CD4-positive, alpha-beta T cell treated with Interleukin-15 for 4 hours (primary cell): ENCODE data around the gene C10orf90.

ENCODE experiments used
- DNase-seq: peaks from one replicate; pipeline ENCODE4 v3.0.0-alpha.2; 2020; ENCODE audit warnings: low spot score

C10orf90 gene

GRCh38 chr10:126459878-126460481 is 210.5 kb downstream of the C10orf90 start:
- DNase-seq = no peak

DNA sequence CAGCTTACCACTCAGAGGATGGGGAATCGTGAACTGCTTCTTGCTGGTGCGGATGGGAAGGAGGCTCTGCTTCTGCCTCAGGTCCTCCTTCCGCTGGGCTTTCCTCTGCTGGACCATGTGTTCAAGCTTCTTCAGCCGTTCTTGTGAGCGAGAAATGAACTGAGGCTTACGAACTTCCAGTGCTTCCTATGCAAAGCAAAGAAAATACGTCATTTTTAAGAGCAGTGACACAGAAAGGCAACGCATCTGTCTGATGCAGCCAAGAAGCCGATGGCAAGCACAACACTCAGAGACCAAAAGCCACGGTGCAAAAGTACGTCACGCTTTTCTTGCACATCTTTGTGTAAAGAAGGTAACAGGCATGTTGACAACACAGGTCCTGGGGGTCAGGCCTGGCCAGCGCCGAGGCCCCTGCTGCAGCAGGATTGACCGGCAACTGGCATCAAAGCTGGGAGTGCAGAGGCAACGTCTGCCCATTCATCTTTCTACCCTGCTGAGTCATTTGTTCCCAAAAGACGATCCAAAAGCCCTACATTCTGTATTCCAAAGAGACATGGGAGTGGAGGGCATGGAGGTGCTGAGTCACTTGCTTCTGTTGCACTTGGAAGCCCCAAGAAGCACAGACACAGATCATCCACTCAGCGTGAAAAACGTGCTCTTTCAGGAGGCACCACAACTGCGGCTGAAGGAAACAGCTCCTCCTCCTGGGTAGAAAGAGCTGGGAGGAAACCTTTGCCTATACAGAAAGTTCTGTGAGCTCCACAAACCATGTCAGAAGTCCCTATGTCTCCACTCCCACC is 211.3 kb downstream of the C10orf90 start:
- DNase-seq = no peak

- no peak for DNase-seq
Observed at GRCh38 chr10:126458466-126458865, 212.0 kb downstream of the C10orf90 start.

- no peak for DNase-seq
Observed at GRCh38 chr10:126456632-126457031, 213.9 kb downstream of the C10orf90 start.

- no peak for DNase-seq
Observed at GRCh38 chr10:126455766-126456405, 214.6 kb downstream of the C10orf90 start.

GRCh38 chr10:126455036-126455765 is 215.3 kb downstream of the C10orf90 start:
- DNase-seq = no peak

- DNase-seq = no peak
Observed at GRCh38 chr10:126454045-126454751, 216.3 kb downstream of the C10orf90 start.

GRCh38 chr10:126452245-126452644 is 218.2 kb downstream of the C10orf90 start:
- DNase-seq = no peak

GRCh38 chr10:126448091-126448490 is 222.4 kb downstream of the C10orf90 start:
- no peak for DNase-seq

- DNase-seq = no peak
Observed at GRCh38 chr10:126439942-126440341, 230.6 kb downstream of the C10orf90 start.

DNA sequence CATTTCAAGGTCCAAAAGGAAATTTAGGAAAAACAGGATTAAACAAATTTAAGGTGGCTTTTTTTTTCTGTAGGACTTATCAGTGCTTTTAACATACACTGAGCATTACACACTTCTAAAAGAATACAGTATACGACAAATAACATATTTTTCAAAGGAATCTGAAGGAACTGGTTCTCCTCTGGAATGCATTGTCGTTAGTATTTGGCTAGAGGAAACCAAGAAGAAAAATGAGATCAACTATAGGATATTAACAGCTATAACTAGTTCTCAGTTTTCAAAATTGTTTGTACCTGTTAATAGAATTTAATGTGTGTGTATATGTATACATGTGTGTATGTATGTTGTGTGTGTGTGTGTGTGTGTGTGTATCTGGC is 232.1 kb downstream of the C10orf90 start:
- DNase-seq = no peak

- DNase-seq = no peak
Observed at GRCh38 chr10:126437635-126438406, 232.7 kb downstream of the C10orf90 start.

DNA sequence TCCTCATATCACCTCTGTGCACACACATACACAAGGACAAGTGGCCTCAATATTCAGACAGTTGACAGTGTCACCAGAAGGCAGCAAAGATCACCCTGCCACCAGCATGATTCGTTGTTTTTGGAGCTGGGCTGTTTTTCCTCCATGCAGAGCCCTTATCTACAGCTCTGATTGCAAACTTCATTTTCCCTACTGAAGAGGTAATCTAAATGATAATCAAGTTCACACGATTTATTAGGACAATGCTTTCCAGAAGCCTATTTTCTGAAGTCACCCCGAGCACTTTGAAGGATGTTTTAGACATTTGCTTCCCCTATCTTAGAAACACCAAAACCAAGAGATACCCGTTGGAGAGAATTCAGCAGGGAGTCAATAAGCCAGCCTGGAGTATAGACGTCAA is 236.3 kb downstream of the C10orf90 start:
- DNase-seq = no peak

GRCh38 chr10:126433351-126433750 is 237.1 kb downstream of the C10orf90 start:
- DNase-seq = no peak

DNA sequence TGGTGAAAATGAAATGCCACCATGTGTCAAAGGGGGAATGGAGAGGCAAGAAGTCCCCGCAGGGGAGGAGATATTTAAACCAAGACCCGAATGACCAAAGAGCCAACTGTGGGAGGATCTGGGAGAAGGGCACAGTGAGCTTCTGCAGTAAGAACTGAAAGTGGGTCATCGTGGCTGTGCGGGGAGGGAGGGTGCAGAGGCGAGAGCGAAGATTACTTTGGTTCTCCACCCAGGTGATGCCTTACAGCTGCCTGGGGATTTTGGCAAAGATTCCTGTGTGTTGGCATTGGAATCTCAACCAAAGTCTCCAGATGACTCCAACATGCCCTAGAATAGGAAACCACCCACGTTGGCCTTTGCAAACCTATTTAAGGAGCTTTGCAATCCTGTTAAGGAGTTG is 238.0 kb downstream of the C10orf90 start:
- no peak for DNase-seq

DNA sequence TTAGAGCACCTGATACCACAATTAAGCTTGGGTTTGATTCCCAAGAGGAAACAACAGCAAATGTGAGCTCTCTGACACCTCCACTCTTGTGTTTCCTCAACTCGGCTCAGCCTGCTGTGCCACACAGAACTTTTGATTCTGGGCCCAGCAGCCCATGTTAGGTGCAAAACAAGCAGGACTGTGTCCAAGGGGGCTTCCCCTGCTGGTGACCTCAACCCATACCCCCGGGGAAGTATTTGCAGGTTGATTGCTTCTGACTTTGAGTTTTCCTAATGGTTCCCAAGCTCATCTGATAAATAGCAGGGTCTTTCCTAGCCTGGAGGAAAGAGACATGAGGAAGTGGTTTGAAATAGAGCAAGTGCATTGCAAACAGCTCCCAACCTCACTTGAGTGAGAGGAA is 238.7 kb downstream of the C10orf90 start:
- DNase-seq = no peak

DNA sequence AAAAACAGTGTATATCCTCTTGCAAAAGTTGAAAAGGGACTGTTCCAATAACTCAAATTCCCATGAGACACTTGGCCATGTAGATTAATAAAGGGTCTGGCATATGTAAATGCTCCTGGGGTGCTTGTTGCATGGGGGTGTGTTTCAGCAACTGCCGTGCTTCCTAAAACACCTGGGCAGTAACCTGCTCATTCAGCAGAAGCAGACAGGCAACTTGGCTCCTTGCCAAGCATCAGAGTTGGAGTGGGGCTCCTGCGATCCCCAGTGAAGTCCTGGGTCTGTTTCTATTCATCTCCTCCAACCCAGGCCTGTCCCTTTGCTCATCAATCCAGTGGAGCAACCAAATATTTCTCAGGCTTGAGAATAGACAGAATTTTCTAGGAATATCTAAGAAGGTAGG is 240.0 kb downstream of the C10orf90 start:
- no peak for DNase-seq

DNA sequence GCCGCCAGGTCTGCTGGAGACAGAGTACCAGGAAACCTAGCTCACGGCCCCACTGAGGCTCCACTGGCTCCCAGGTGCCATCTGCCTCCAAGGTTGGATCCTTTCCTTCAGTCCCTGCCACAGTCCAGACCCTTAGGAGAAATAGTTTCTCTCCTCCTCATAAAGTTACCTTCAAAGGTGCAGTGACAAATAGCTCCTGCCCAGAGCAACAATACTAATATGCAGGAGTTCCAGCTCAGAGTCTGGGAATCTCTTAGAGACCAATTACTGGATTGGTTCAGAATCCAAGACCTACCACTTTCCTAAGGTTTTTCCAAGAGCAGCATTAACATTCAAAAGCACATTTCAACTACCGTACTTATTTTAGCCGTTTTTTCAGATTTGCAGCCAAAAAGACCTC is 241.2 kb downstream of the C10orf90 start:
- no peak for DNase-seq

- DNase-seq = no peak
Observed at GRCh38 chr10:126425489-126426065, 244.9 kb downstream of the C10orf90 start.

- DNase-seq = no peak
Observed at GRCh38 chr10:126425032-126425431, 245.5 kb downstream of the C10orf90 start.
